T-helper 22 cell (primary cell): ENCODE data around the gene KCNG2.

Experiments used
- DNase-seq: peaks from one replicate; pipeline ENCODE4 v3.0.0-alpha.2; 2020; ENCODE audit warnings: low read depth

KCNG2 gene

DNA sequence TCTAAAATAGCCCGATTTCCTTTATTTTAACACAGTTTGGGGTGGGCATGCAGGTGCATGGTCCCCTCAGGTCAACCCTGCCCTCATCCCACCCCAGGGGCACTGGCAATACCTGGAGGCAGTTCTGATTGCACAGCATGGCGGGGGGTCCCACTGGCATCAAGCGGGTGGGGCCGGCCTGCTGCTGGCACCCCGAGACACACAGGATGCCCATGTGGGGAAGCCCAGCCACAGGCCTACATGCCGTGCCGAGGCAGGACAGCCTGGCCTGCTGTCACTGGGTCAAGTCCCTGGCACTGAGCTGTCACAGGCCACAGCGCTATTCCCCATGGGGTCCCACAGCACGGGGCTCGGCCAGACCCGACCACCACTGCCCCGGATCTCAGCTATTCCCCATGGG lies 11.9 kb upstream of the KCNG2 start:
- no peak for DNase-seq

DNA sequence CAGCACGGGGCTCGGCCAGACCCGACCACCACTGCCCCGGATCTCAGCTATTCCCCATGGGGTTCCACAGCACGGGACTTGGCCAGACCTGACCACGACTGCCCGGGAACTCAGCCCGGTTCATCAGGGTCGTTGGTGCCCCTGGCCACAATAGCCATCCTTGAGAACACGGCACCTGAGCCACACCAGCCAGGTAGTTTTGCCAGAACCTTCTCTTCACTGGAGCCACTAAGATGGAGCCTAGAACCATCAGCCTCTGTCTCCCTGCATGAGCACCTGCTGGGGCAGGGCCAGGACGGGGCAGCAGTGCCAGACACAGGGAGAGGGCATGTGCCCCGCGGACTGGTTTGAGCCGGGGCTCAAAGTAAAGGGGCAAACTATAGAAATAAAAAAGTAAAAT lies 11.4 kb upstream of the KCNG2 start:
- no peak for DNase-seq

DNA sequence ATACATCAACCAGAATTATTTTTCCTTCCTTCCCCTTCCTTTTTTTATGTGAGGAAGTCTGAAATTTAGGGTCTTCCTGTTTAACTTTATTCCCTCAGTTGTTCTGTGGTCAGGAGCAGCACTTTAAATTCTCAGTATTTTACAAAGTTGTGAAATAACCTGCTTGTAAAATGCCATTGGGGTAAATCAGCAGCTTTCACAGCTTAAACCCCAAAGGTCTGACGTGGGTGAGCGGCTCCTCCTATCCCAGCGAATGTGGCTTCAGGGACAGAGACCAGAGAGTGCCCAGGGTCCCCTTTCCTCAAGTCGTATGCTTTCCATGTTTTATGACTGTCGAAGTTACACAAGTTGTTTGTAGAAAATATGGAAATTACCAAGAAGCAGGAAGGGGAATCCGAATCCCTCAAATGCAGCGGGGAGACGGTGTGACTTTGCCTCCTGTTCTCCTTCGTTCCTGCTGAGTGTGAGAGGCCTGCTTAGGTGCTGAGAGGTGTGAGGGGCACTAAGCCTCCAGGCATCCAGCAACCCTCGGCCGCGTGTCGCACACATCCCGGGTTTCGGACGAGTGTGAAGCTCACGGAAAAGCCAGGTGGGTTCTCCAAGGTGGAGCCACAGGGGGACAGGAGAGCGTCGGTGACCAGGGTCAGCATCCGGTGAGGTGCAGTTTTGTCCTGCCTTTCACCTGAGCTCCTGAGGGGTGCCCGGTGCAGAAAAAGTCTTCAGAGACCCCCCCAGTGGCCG lies 10.8 kb upstream of the KCNG2 start:
- DNase-seq, result no peak

DNA sequence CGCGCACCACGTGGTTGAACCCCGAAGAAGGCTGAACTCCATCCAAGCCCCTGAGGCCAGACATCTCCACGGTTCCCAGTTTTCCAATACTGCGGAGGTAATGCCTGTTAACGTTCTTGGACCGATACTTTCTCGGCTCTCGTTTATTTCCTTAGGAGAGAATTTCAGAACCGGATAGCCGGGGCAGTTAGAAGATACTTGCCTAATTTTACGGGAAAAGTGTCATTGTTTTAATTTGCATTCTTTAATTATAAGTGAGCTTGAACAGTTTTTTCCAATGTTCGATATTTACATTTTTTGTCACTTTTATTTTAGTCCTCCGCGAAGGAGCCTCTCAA lies 10.2 kb upstream of the KCNG2 start:
- no peak for DNase-seq

DNA sequence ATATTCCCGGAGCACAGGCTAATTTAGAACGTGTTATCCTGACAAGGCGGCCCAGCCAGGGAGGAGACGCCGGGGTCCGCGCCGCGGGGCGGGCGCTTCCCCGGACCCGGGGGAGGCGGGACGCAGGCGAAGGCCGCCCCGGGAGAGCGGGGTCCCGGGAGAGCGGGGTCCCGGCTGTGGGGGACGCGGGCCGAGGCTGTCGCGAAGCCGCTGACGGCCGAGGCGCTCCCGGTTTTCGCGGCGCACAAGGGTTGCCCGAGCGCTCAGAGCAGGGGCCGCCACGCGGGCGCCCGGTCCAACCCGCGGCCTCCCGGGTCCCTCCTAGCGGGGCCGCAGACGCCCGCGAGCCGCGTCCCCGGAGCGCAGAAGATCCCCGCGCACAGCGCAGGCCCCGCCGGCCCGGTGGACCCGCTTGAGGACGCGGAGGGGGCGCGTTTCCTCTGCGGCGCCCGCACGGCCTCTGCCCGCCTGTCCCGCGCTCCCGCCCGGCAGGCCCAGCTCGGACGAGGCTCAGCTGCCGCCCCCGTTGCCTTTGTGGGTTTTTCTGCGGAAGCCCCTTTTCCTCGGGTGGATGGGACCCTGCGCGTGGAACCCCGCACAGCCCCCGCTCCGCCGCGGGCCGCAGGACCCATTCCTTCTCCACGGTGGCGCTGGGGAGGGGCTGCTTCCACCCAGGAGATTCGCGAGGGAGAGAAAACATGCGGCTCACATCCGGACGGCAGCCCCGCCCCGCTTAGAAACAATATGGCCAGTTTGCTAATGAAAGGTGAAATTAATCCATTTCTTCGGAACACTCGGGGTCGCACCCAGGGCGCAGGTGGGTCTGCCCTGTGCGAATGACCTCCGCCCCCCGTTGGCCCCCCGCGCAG lies 9.6 kb upstream of the KCNG2 start:
- DNase-seq, result no peak

DNA sequence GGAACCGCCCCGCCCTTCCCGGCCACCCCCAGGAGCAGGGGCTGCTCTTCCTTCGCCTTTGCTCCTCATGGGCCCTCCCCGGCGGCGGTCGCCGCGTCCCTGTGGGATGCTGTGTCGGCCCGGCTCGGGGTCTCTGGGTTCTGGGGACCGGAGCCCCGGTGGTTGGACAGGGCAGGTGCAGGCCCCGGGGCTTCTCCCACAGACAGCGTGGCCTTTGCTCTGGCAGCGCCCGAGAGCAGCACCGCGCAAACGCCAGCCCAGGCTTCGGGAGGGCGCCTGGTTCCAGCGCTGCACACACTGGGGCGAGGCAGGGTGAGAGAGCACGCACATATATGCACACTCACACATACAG lies 9.0 kb upstream of the KCNG2 start:
- DNase-seq, result no peak

DNA sequence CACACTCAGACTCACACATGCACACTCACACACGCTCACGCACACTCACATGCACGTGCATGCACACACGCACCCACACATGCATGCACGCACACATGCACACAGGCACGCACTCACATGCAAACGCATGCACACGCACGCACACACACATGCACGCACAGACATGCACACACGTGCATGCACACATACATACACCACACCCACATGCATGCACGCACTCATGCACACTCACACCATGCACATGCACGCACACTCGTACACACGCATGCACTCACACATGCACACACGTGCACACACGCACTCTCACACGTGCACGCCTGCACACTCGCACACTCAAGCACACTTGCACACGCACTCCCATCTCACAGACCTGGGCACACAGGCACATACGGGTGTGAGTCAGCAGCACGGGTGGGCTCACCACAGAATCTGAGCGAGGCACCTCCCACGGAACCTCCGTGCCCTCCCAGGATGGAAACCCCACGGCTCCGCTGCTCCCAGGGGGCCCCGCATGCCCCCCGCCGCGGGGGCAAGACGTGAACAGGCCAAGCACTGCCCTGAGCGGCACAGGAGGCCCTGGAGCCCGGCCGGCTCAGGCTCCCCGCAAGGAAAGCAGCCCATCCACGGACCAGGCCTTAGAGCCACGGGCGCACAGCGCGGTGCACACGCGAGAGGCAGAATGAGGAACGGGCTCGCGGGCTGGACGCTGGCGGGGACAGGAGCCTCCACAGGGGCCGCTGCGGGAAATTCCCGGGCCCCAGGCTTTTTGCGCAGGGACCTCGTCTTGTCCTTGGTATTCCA lies 8.4 kb upstream of the KCNG2 start:
- no peak for DNase-seq

DNA sequence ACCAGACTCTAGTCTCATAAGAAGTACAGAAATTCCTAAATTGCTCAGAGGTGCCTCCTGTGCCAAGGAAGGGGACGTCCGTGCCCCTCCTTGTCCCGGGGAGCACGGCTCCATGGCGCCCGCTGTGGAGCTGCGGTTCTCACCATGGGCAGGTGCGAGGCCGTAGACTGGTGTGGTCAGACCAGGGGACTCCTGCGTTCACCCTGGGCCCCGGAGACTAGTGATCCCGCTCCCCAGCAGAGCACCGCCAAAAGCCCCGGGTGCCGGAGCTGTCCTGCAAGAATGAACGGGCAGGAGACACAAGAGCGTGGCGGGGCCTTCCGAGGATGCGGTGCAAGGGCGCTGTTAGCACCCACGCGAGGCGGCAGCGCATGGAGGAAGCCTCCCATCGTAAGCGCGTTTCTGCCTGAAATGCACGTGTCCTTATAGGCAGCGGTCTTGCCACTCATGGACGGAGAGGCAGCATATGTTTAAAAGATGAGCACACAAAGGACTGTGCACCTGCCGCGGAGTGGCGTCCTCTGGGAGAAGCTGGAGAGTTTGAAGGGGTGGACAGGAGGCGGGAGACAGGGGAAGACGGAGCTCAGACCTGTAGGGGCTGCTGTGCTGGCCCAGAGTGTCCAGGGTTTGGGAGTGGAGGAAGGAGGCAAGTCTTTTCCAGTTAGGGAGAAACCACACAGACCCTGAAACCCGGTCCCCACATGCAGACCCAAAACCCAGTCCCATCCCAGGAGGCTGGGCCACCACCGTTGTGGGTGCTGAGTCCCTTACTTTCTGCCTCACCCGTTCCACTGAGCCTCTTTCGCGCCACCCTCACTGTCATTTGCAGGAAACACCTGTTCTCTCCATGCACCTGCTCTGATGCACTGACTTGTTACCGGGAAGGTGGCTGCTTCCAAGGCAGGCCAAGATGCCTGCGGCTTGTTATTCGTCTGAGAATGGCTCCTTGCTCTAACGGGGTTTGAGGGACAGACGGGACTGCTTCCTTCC lies 7.5 kb upstream of the KCNG2 start:
- no peak for DNase-seq

DNA sequence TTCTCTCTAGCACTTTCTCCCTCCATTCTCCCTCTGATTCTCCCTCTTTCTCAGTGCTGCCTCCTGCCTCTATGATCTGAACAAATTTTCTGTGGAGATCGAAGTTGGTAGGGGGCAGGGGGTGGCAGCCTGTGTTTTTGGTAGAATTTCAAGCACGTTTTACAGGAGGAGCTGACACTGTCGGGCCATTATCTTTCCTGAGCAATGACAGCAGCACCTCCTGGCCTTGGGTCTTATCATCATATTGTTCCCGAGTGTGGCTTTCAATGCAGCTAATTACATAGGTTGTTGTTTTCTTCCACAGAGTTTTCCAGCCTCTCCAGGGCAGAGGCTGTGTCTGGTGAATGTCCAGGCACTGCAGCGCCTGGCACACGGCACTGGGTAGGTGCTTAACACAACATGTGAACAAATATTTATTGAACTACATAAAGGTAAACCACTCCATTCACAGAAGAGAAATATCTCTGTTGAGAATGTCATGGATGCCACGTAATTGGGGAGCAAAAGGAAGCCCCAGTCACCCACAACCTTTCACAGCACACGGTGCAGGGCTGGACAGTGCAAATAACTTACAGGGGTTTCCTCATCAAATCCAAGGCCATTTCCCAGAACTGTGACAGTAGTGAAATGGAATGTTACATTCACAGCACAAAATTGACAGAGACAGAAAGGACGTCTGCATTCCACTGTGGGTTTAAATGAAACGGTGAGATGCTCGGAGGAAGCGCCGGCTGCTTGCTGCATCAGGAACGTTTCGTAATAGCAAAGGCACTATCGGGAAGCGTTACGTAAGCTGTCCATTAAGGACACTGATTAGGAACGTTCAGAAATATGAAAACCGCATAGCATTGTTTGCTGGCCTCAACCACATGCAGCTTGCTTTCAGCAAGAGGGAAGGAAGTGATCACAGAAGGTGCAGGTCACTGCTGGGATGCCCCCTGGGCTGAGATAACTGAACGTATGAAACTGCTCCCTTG lies 6.5 kb upstream of the KCNG2 start:
- DNase-seq, result no peak

DNA sequence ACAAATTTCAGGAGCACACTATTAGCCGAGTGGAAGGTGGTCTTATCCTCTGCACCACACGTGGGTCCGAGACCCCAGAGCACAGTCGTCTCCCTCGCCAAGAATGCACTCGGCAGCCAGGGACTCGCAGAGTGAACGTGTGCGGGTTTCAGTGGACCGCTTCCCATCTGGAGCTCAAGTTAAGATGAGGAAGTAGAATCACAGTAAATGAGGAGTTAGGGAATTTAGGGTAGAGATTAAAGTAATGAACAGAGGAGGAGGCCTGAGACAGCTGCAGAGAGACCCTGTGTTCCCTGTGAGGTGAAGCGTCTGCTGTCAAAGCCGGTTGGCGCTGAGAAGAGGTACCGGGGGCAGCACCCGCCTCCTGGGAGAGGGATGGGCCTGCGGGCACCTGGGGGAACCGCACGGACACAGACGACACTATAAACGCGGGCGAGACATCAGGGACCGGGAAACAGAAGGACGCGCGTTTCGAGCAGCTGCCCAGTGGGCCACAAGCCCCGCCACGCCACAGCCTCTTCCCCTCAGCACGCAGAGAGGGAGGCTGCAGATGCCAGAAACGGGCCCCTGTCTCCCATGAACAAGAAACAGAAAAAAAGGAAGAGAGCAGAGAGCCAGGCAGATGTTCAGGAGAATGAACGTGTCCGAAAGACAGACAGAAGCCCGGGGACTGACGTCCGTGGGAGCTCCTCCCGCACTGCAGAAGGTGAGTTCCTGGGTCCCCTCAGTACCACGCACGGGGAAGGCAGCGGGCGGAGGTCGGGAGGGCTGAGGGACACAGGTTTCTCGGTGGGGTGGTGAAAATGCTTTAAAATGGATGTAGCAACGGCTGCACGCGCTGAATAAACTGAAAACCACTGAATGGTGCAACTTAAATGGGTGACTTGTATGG lies 5.4 kb upstream of the KCNG2 start:
- no peak for DNase-seq

DNA sequence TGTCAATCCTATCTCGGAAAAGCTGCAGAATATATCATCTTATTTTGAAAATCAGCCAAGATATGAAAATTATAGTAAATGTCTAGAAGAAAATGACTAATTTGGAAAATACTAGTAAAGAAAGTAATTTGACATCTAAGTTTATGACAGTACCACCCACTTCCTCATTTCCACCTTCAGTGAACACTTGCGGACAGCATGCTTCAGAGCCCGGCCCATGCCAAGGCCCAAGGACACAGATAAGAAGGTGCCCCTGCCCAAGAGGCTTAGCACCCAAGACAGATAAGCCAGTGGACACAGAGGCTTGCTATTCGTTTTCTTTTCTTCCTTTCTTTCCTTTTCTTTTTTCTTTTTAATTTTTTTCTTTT lies 4.8 kb upstream of the KCNG2 start:
- DNase-seq, result no peak

DNA sequence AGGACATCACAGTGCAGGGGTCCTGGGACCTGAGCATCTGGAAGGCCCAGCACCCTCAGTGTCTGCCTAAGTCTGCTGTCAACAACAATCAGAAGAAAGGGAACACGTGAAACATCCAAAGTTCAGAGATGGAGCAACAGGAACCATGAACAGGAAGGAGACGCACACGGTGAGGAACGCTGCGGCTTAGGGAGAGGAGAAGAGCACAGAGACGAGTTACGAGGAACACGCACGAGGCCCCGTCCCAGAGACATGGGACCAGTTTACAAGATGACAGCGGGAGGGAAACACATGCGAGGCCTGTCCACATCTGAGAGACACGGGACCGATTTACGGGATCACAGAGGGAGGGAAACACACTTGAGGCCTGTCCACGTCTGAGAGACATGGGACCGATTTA lies 2.9 kb upstream of the KCNG2 start:
- DNase-seq, result no peak

DNA sequence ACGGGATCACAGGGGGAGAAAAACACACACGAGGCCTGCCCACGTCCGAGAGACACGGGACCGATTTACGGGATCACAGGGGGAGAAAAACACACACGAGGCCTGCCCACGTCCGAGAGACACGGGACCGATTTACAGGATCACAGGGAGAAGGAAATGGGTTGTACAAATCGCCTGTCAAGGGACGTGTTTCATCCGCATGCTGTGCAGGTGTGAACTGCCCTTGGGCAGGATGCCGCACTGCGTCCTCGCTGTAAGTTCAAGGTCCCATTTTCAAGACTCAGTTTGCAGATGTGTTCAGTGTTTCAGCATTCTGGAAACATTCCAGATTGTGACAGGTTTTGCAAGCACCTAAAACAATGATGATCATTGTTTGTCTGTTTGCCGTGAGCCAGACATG lies 2.3 kb upstream of the KCNG2 start:
- DNase-seq, result no peak

DNA sequence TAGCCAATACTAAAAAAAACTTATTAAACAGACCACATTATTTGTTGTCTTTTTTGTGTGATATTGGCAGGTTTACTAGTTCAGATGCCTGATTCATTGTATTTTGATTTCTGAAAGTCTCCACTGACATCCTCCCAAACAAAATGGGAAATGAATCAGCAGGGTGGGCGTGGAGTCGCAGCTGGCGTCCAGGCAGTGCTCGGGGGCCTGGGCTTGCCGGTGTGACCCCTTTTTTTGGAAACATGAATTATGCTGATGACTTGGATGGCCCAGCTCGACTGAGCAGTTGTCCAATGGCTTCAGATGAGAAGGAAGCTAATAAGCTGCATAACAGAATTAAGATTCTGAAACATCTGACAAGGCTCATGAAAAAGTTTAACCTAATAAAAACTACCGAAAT lies 1.7 kb upstream of the KCNG2 start:
- no peak for DNase-seq

DNA sequence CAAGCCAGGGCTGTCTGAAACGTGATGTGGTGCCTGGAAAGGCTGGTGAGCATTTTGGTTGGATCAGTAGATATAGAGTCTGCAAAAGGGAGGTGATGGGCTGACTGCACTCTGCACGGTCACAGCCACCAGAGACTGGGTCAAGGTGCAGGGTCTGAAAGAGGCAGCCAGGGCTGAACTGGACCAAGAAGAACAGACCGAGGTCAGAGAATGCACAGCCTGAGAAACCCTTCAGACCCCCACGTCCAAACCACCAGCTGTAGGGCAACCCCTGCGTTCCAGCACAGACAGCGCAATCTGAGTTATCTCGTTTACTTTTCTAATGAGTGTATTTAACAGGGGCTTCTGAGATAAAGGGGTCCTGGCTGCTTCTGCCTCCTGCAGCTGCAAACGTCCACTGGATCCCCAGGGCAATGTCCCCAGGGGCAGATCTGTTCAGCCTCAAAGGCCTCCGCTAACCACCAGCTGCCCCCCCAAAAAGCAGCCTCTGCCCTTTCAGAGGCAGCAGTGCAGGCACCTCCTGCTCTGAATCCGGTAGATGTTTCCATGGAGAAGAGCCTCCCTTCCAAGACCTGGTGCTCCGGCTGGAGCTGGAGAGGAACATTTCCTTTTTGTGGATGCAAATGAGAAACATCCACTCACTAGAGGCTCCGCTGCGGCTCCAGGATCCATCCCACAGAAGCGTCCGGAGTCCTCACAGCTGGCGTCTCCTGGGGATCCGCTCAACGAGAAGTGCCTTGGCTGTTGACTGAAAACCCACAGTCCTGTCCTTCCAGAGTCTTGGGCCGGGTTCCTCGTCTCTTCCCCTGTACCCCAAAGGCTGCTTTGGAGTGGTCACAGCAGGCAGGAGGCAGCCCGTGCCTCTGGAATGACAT lies 970 bp upstream of the KCNG2 start:
- DNase-seq, result no peak

DNA sequence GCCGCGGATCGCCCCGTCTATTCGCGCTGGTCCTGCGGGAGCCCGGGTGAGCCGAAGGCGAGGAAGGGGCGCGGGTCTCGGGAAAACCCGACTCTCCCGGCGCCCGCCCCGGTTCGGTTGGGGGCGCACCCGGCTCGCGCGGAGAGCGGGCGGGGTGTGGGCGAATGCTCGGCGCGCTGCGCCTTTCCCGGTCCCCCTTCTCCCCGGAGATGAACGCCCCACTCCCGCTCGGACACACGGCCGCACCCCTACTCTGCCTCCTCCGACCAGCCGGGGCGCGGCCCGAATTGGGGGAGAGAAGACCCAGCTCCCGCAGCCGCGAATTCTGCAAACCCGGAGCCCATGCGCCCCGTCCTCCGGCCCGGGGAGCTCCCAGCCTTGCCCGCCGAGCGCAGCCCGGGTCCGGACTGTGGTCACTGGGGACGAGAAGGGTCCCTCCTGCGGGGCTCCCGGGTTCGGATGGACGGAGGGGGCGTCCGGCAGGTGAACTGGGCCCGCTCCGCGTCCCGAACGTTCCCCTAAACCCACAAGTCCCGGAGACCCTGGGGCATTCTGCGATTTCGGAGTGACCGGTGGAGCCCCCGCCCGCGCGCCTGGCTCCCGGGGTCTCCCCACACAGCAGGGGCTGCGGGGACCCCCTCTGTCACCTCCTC lies 734 bp downstream of the KCNG2 start:
- DNase-seq, result no peak

DNA sequence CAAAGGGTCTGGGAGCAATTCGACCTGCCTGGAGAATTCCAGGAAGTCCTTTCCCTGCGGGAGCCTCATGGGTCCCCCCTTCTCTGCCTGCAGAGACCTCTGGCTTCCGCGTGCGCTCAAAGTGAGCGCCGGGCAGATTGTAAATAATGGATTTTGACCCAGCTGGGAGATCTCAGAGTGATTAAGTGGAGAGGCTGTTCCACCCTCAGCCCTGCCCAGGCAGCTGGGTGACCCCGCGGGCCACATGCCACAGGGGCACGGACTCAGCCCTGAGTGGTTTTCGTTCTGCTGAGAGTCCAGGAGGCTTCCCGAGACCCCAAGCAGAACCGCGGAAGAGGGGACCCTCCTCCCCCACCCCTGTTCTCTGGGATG lies 1.2 kb downstream of the KCNG2 start:
- DNase-seq, result no peak
